Dedifferentiated amniotic fluid mesenchymal stem cell (primary cell): ENCODE measurements around the gene FOXP1.
"Not testable (repeated sequence)": the region's sequence is repeated elsewhere in the genome, so short reads cannot be mapped to it uniquely, and the experiment has no call there.

ENCODE experiments used
- DNase-seq: peaks from one replicate; pipeline ENCODE4 v3.0.0-alpha.2; 2016; ENCODE audit errors: extremely low spot score

FOXP1 gene

GRCh38 chr3:70979983-70980645, 603.4 kb downstream of the FOXP1 start:
- no peak for DNase-seq

GRCh38 chr3:70977712-70978111, 605.8 kb downstream of the FOXP1 start:
- no peak for DNase-seq

- not testable (repeated sequence) for DNase-seq
These were observed 607.5 kb downstream of the FOXP1 start for GRCh38 chr3:70975981-70976380.

- no peak for DNase-seq
These were observed 608.8 kb downstream of the FOXP1 start for GRCh38 chr3:70974747-70975146.

- DNase-seq, result no peak
These were observed 610.0 kb downstream of the FOXP1 start for GRCh38 chr3:70973558-70973957.

GRCh38 chr3:70972855-70973254, 610.7 kb downstream of the FOXP1 start:
- no peak for DNase-seq

- DNase-seq, result no peak
These were observed 612.6 kb downstream of the FOXP1 start for GRCh38 chr3:70970952-70971351.

GRCh38 chr3:70970171-70970570, 613.4 kb downstream of the FOXP1 start:
- DNase-seq, result no peak

GRCh38 chr3:70963431-70964275, 619.9 kb downstream of the FOXP1 start:
- no peak for DNase-seq

GRCh38 chr3:70959506-70960291, 623.8 kb downstream of the FOXP1 start:
- DNase-seq, result no peak

- no peak for DNase-seq
These were observed 631.3 kb downstream of the FOXP1 start for GRCh38 chr3:70952033-70952747.

- no peak for DNase-seq
These were observed 632.2 kb downstream of the FOXP1 start for GRCh38 chr3:70951316-70951715.

GRCh38 chr3:70947579-70947978, 635.9 kb downstream of the FOXP1 start:
- no peak for DNase-seq

GRCh38 chr3:70943886-70944285, 639.6 kb downstream of the FOXP1 start:
- no peak for DNase-seq

- DNase-seq, result no peak
These were observed 650.3 kb downstream of the FOXP1 start for GRCh38 chr3:70933105-70933810.

- DNase-seq, result no peak
These were observed 653.5 kb downstream of the FOXP1 start for GRCh38 chr3:70930066-70930465.

GRCh38 chr3:70927239-70927638, 656.3 kb downstream of the FOXP1 start:
- DNase-seq, result no peak

- DNase-seq, result no peak
These were observed 656.7 kb downstream of the FOXP1 start for GRCh38 chr3:70926835-70927234.

- DNase-seq, result no peak
These were observed 663.9 kb downstream of the FOXP1 start for GRCh38 chr3:70919661-70920060.

GRCh38 chr3:70919091-70919490, 664.4 kb downstream of the FOXP1 start:
- no peak for DNase-seq

- no peak for DNase-seq
These were observed 667.0 kb downstream of the FOXP1 start for GRCh38 chr3:70916375-70917055.
